ENCODE measurements around the gene MYLK2.
"Not testable (repeated sequence)": the region's sequence is repeated elsewhere in the genome, so short reads cannot be mapped to it uniquely, and the experiment has no call there.

MYLK2 gene

GRCh38 chr20:31819083-31819784 lies at the start of gene MYLK2:
TSS of gene MYLK2 (plus strand) at chr20:31819356. CDS start at chr20:31819581, 225 bp downstream.
- no peak for DNase-seq (ENCODE audit: low spot score)

- DNase-seq (ENCODE audit: low spot score): no peak
These were observed 49.5 kb upstream of the MYLK2 start for GRCh38 chr20:31769681-31770080.

- DNase-seq (ENCODE audit: low spot score): no peak
These were observed 48.9 kb upstream of the MYLK2 start for GRCh38 chr20:31770243-31770642.

GRCh38 chr20:31774408-31774807 lies 44.7 kb upstream of the MYLK2 start:
- DNase-seq (ENCODE audit: low spot score): no peak

- DNase-seq (ENCODE audit: low spot score): no peak
These were observed 38.3 kb upstream of the MYLK2 start for GRCh38 chr20:31780839-31781238.

GRCh38 chr20:31781945-31782344 lies 37.2 kb upstream of the MYLK2 start:
- DNase-seq (ENCODE audit: low spot score): no peak

GRCh38 chr20:31784354-31785044 lies 34.7 kb upstream of the MYLK2 start:
- no peak for DNase-seq (ENCODE audit: low spot score)

- DNase-seq (ENCODE audit: low spot score): no peak
These were observed 34.1 kb upstream of the MYLK2 start for GRCh38 chr20:31785089-31785488.

GRCh38 chr20:31788578-31788977 lies 30.6 kb upstream of the MYLK2 start:
- no peak for DNase-seq (ENCODE audit: low spot score)

- no peak for DNase-seq (ENCODE audit: low spot score)
These were observed 28.8 kb upstream of the MYLK2 start for GRCh38 chr20:31790401-31790800.

- DNase-seq (ENCODE audit: low spot score): no peak
These were observed 21.8 kb upstream of the MYLK2 start for GRCh38 chr20:31797364-31797763.

- DNase-seq (ENCODE audit: low spot score): no peak
These were observed 17.6 kb upstream of the MYLK2 start for GRCh38 chr20:31801508-31801907.

GRCh38 chr20:31803552-31804291 lies 15.4 kb upstream of the MYLK2 start:
- no peak for DNase-seq (ENCODE audit: low spot score)

GRCh38 chr20:31806564-31807355 lies 12.4 kb upstream of the MYLK2 start:
- peak; percentile 48 for DNase-seq (ENCODE audit: low spot score)

- DNase-seq (ENCODE audit: low spot score): no peak
These were observed 10.7 kb upstream of the MYLK2 start for GRCh38 chr20:31808481-31808880.

GRCh38 chr20:31809661-31810060 lies 9.5 kb upstream of the MYLK2 start:
- no peak for DNase-seq (ENCODE audit: low spot score)

GRCh38 chr20:31811198-31811597 lies 8.0 kb upstream of the MYLK2 start:
- no peak for DNase-seq (ENCODE audit: low spot score)

GRCh38 chr20:31811796-31812728 lies 7.1 kb upstream of the MYLK2 start:
- DNase-seq (ENCODE audit: low spot score): no peak

- no peak for DNase-seq (ENCODE audit: low spot score)
These were observed 5.5 kb upstream of the MYLK2 start for GRCh38 chr20:31813611-31814010.

GRCh38 chr20:31814142-31814541 lies 5.0 kb upstream of the MYLK2 start:
- DNase-seq (ENCODE audit: low spot score): not testable (repeated sequence)
